GM21717 (cell line): Measurements from ENCODE around the gene PPP1CA.
A peak's percentile ranks its signal among the peaks of the same experiment; 100 is the strongest.

Experiments
- ATAC-seq: cut with Tn5 transposase; IDR thresholded peaks from one replicate; pipeline ENCODE4 v1.9.1; 2021; ENCODE audit warnings: mild to moderate bottlenecking, moderate library complexity; ENCODE audit not compliant: unreplicated experiment

PPP1CA gene

GRCh38 chr11:67354075-67355022 is 47.3 kb downstream of the PPP1CA start:
- no peak for ATAC-seq

- peak; percentile 64 for ATAC-seq
Measured at GRCh38 chr11:67353317-67354074, 48.2 kb downstream of the PPP1CA start, which contains the start of gene POLD4. Gene POLD4, minus strand, starts transcription at chr11:67353546. Its CDS starts 147 bp downstream, at chr11:67353399.

- ATAC-seq = peak; percentile 8
Measured at GRCh38 chr11:67352546-67353316, 48.9 kb downstream of the PPP1CA start.

GRCh38 chr11:67351275-67352005 is 50.2 kb downstream of the PPP1CA start:
- no peak for ATAC-seq

- ATAC-seq = no peak
Measured at GRCh38 chr11:67349928-67350465, 51.7 kb downstream of the PPP1CA start.

GRCh38 chr11:67349457-67349856 is 52.2 kb downstream of the PPP1CA start:
- ATAC-seq = no peak

- no peak for ATAC-seq
Measured at GRCh38 chr11:67349036-67349435, 52.6 kb downstream of the PPP1CA start.
